GM23338 (cell line): ENCODE results near the gene HNRNPL. TPM values are rescaled to one million over a fixed set of nuclear protein-coding genes. Genes with fewer than 3 reads are reported as not detected.

Experiments used
- ATAC-seq: fragments of 200-7000 bp; cut with Tn5 transposase; 3 replicates; pipeline ENCODE4 v1.9.1; 2020
- DNase-seq: peaks from one replicate; pipeline ENCODE4 v3.0.0-alpha.2; 2015; ENCODE audit warnings: low spot score
- H2AFZ ChIP-seq: fragments of 200-600 bp; sonication (generic); 2 replicates; pipeline ENCODE4 v1.8.0; 2016; ENCODE audit warnings: antibody characterized with exemption, mild to moderate bottlenecking, moderate library complexity
- H3F3A ChIP-seq: fragments of 200-600 bp; sonication (generic); replicated peaks from 2 replicates; pipeline ENCODE4 v1.8.0; 2017; ENCODE audit warnings: antibody characterized with exemption, mixed run types, low read depth
- H3K27ac ChIP-seq: fragments of 200-600 bp; sonication (generic); 2 replicates; pipeline ENCODE4 v1.6.1; 2016; ENCODE audit warnings: low read depth
- H3K27me3 ChIP-seq: fragments of 200-600 bp; sonication (generic); 2 replicates; pipeline ENCODE4 v1.8.0; 2016; ENCODE audit warnings: mild to moderate bottlenecking, mixed run types, moderate library complexity; ENCODE audit not compliant: insufficient read depth
- H3K36me3 ChIP-seq: fragments of 200-600 bp; sonication (generic); 2 replicates; pipeline ENCODE4 v1.8.0; 2016; ENCODE audit warnings: mild to moderate bottlenecking; ENCODE audit not compliant: insufficient read depth
- H3K4me1 ChIP-seq: fragments of 200-600 bp; sonication (generic); 2 replicates; pipeline ENCODE4 v1.8.0; 2016; ENCODE audit warnings: mild to moderate bottlenecking, moderate library complexity; ENCODE audit not compliant: insufficient read depth
- H3K4me2 ChIP-seq: fragments of 200-600 bp; sonication (generic); 2 replicates; pipeline ENCODE4 v1.7.1; 2017; ENCODE audit warnings: mixed run types
- H3K4me3 ChIP-seq: fragments of 200-600 bp; sonication (generic); 2 replicates; pipeline ENCODE4 v1.6.1; 2016; ENCODE audit warnings: mixed run types
- H3K79me2 ChIP-seq: fragments of 200-600 bp; sonication (generic); replicated peaks from 2 replicates; pipeline ENCODE4 v1.8.0; 2017; ENCODE audit warnings: mild to moderate bottlenecking; ENCODE audit not compliant: insufficient read depth
- H3K9me2 ChIP-seq: fragments of 200-600 bp; sonication (generic); 2 replicates; pipeline ENCODE4 v1.8.0; 2017; ENCODE audit not compliant: insufficient read depth
- H4K20me1 ChIP-seq: fragments of 200-600 bp; sonication (generic); replicated peaks from 2 replicates; pipeline ENCODE4 v1.8.0; 2017; ENCODE audit warnings: mild to moderate bottlenecking; ENCODE audit not compliant: insufficient read depth
- H3K27ac Mint-ChIP-seq: 2 replicates; pipeline ENCODE4 v1.8.0; 2020; ENCODE audit warnings: inconsistent platforms, mild to moderate bottlenecking, moderate library complexity, mixed read lengths
- H3K27me3 Mint-ChIP-seq: 3 replicates; pipeline ENCODE4 v1.8.0; 2022; ENCODE audit warnings: low read depth, mild to moderate bottlenecking, moderate library complexity, mixed read lengths, inconsistent platforms; ENCODE audit not compliant: insufficient read depth, poor library complexity
- H3K36me3 Mint-ChIP-seq: 3 replicates; pipeline ENCODE4 v1.8.0; 2021; ENCODE audit warnings: low read depth, mild to moderate bottlenecking, inconsistent platforms, moderate library complexity, mixed read lengths
- H3K4me1 Mint-ChIP-seq: 3 replicates; pipeline ENCODE4 v1.8.0; 2020; ENCODE audit warnings: mild to moderate bottlenecking, inconsistent platforms, mixed read lengths
- H3K4me3 Mint-ChIP-seq: 3 replicates; pipeline ENCODE4 v1.8.0; 2021; ENCODE audit warnings: moderate library complexity, mild to moderate bottlenecking, inconsistent platforms, mixed read lengths
- H3K9me3 Mint-ChIP-seq: 3 replicates; pipeline ENCODE4 v1.8.0; 2020; ENCODE audit warnings: moderate library complexity, mild to moderate bottlenecking, inconsistent platforms, mixed read lengths
- CREB1 ChIP-seq: fragments of 250-450 bp; sonication (Bioruptor Pico); IDR thresholded peaks from 2 replicates; pipeline ENCODE4 v1.5.0; 2020; ENCODE audit warnings: low read depth, mild to moderate bottlenecking, moderate library complexity
- CTCF ChIP-seq, 2 experiments: fragments of 200-600 bp in 1 of 2; sonication (generic) in 1 of 2; conservative IDR thresholded peaks; 2 replicates each; pipeline versions ENCODE4 v1.5.1 to v1.6.1; 2016 to 2017; ENCODE audit warnings: antibody characterized with exemption in 2 of 2, low read depth in 2 of 2, mild to moderate bottlenecking in 2 of 2, moderate library complexity in 1 of 2
- ETS1 ChIP-seq: IDR thresholded peaks from 2 replicates; pipeline ENCODE4 v1.6.1; 2016; ENCODE audit warnings: antibody characterized with exemption
- EZH2 ChIP-seq: fragments of 200-600 bp; sonication (generic); IDR thresholded peaks from one replicate; pipeline ENCODE4 v1.8.0; 2017; ENCODE audit warnings: antibody characterized with exemption, mild to moderate bottlenecking, low read depth; ENCODE audit not compliant: unreplicated experiment
- EZH2phosphoT487 ChIP-seq: fragments of 200-600 bp; sonication (generic); IDR thresholded peaks from one replicate; pipeline ENCODE4 v1.8.1; 2018; ENCODE audit warnings: antibody characterized with exemption; ENCODE audit not compliant: unreplicated experiment
- JUNB ChIP-seq: IDR thresholded peaks from one replicate; pipeline ENCODE4 v1.6.1; 2016; ENCODE audit warnings: antibody characterized with exemption; ENCODE audit not compliant: unreplicated experiment
- NANOG ChIP-seq: IDR thresholded peaks from 2 replicates; pipeline ENCODE4 v1.6.1; 2016; ENCODE audit warnings: antibody characterized with exemption, borderline replicate concordance
- POLR2AphosphoS5 ChIP-seq: IDR thresholded peaks from 2 replicates; pipeline ENCODE4 v1.6.1; 2016; ENCODE audit warnings: antibody characterized with exemption, low read depth
- REST ChIP-seq: IDR thresholded peaks from one replicate; pipeline ENCODE4 v1.6.1; 2018; ENCODE audit warnings: antibody characterized with exemption; ENCODE audit not compliant: unreplicated experiment
- STAT1 ChIP-seq: IDR thresholded peaks from one replicate; pipeline ENCODE4 v1.6.1; 2016; ENCODE audit warnings: antibody characterized with exemption; ENCODE audit not compliant: unreplicated experiment
- ZNF114 ChIP-seq: fragments of 250-450 bp; sonication (Bioruptor Pico); IDR thresholded peaks from 2 replicates; pipeline ENCODE4 v1.5.0; 2020; ENCODE audit warnings: mild to moderate bottlenecking, moderate library complexity
- ZNF331 ChIP-seq: fragments of 250-450 bp; sonication (Bioruptor Pico); IDR thresholded peaks from 2 replicates; pipeline ENCODE4 v1.5.0; 2020; ENCODE audit warnings: low read depth, mild to moderate bottlenecking, moderate library complexity
- ZNF462 ChIP-seq: fragments of 250-450 bp; sonication (Bioruptor Pico); IDR thresholded peaks from 2 replicates; pipeline ENCODE4 v1.5.0; 2020; ENCODE audit warnings: mild to moderate bottlenecking, moderate library complexity
- polyA plus RNA-seq: library from polyadenylated mRNA; unstranded; fragments of >200 nt; fragmentation: Nextera tagmentation; extraction: Ambion mirVana; gene quantifications from 2 replicates; pipeline ENCODE4 v1.2.1, GENCODE V29; 2016
- total RNA-seq: library from RNA; depleted of rRNA; stranded (reverse); fragments of >200 nt; shearing (Covaris generic); gene quantifications from 2 replicates; pipeline ENCODE4 v1.2.3, GENCODE V29; 2014

Gene HNRNPL
- total and polyA plus RNA-seq, 2 experiments from 2014 or later: 580 to 664 TPM

GRCh38 chr19:38816131-38816750 is 33.5 kb downstream of the HNRNPL start:
- TF ChIP-seq ETS1 (no peak), ZNF331 (no peak), NANOG (no peak), CREB1 (CRISPR knock-in tag) (no peak), EZH2 (no peak), STAT1 (no peak), POLR2AphosphoS5 (no peak), JUNB (no peak), REST (no peak), ZNF114 (CRISPR knock-in tag) (no peak), CTCF (conservative IDR thresholded peaks at IDR 0.05; ENCODE audit: low read depth in 2 of 2) (no peak), ZNF462 (CRISPR knock-in tag) (no peak), EZH2phosphoT487 (no peak)

More at GRCh38 chr19:38816131-38816750, 33.5 kb downstream of the HNRNPL start:
- no peaks in the 10 kb centered on the region for H3K27me3 ChIP-seq
- no peak for ATAC-seq
- DNase-seq: no peak
- H3K27me3 Mint-ChIP-seq: peaks cover 11% of the 10 kb centered on the region
- H2AFZ ChIP-seq: no peak overlapping the region
- no peaks in the 10 kb centered on the region for H3K9me2 ChIP-seq
- no peak overlapping the region for H3K27ac Mint-ChIP-seq
- no peak overlapping the region for H3K4me3 Mint-ChIP-seq
- no peaks in the 10 kb centered on the region; the same call in 1 of the 2 replicates for H4K20me1 ChIP-seq
- no peak overlapping the region for H3K4me3 ChIP-seq
- peaks cover 36% of the 10 kb centered on the region for H3K36me3 Mint-ChIP-seq
- H3K79me2 ChIP-seq: no peaks in the 10 kb centered on the region
- H3F3A ChIP-seq: no peaks in the 10 kb centered on the region
- peaks cover 4% of the 10 kb centered on the region; the same call in 2 of the 3 replicates for H3K4me1 Mint-ChIP-seq
- H3K4me2 ChIP-seq: no peak overlapping the region
- no peak overlapping the region for H3K27ac ChIP-seq
- no peaks in the 10 kb centered on the region for H3K36me3 ChIP-seq
- peaks cover 6% of the 10 kb centered on the region for H3K4me1 ChIP-seq
- peaks cover 10% of the 10 kb centered on the region for H3K9me3 Mint-ChIP-seq
